GM18870 (cell line): Measurements from ENCODE around the gene AEBP1.

Experiments used
- ATAC-seq: cut with Tn5 transposase; IDR thresholded peaks from one replicate; pipeline ENCODE4 v1.9.1; 2021; ENCODE audit warnings: moderate library complexity; ENCODE audit not compliant: unreplicated experiment

AEBP1 gene

GRCh38 chr7:44138698-44139097, 34.6 kb downstream of the AEBP1 start:
- no peak for ATAC-seq

- ATAC-seq, result no peak
Measured at GRCh38 chr7:44139311-44140010, 35.3 kb downstream of the AEBP1 start.

- ATAC-seq, result no peak
Measured at GRCh38 chr7:44140341-44140740, 36.2 kb downstream of the AEBP1 start.

- no peak for ATAC-seq
Measured at GRCh38 chr7:44141221-44141850, 37.2 kb downstream of the AEBP1 start, which contains the start of gene MYL7. TSS of gene MYL7 (minus strand) at chr7:44141332. CDS start at chr7:44141305, 27 bp downstream.

- no peak for ATAC-seq
Measured at GRCh38 chr7:44142028-44142427, 37.9 kb downstream of the AEBP1 start.

- ATAC-seq, result no peak
Measured at GRCh38 chr7:44143646-44144250, 39.6 kb downstream of the AEBP1 start.

- ATAC-seq, result no peak
Measured at GRCh38 chr7:44144426-44144967, 40.4 kb downstream of the AEBP1 start.

- ATAC-seq, result no peak
Measured at GRCh38 chr7:44144968-44145478, 40.9 kb downstream of the AEBP1 start.

- no peak for ATAC-seq
Measured at GRCh38 chr7:44145479-44145968, 41.4 kb downstream of the AEBP1 start.

GRCh38 chr7:44145969-44146911, 42.1 kb downstream of the AEBP1 start:
- ATAC-seq, result no peak

- no peak for ATAC-seq
Measured at GRCh38 chr7:44147026-44147991, 43.2 kb downstream of the AEBP1 start.

- ATAC-seq, result no peak
Measured at GRCh38 chr7:44148166-44148565, 44.0 kb downstream of the AEBP1 start.

GRCh38 chr7:44148961-44149536, 44.9 kb downstream of the AEBP1 start:
- ATAC-seq, result no peak

GRCh38 chr7:44149571-44150465, 45.7 kb downstream of the AEBP1 start:
- ATAC-seq, result no peak

GRCh38 chr7:44150466-44150832, 46.3 kb downstream of the AEBP1 start:
- ATAC-seq, result no peak

GRCh38 chr7:44150966-44151941, 47.1 kb downstream of the AEBP1 start:
- ATAC-seq, result no peak

- ATAC-seq, result no peak
Measured at GRCh38 chr7:44151956-44152355, 47.8 kb downstream of the AEBP1 start.
